GM19025 (cell line): ENCODE measurements around the gene ROR1.

ENCODE experiments used
- ATAC-seq: cut with Tn5 transposase; IDR thresholded peaks from one replicate; pipeline ENCODE4 v1.9.1; 2021; ENCODE audit warnings: mild to moderate bottlenecking, low read depth, moderate library complexity; ENCODE audit not compliant: unreplicated experiment

Gene ROR1

GRCh38 chr1:64039390-64039926, 265.6 kb downstream of the ROR1 start:
- no peak for ATAC-seq

GRCh38 chr1:64041371-64042131, 267.7 kb downstream of the ROR1 start:
- ATAC-seq, result no peak

- ATAC-seq, result no peak
Measured at GRCh38 chr1:64042331-64043100, 268.7 kb downstream of the ROR1 start.

- no peak for ATAC-seq
Measured at GRCh38 chr1:64043288-64043687, 269.5 kb downstream of the ROR1 start.

GRCh38 chr1:64043976-64044375, 270.2 kb downstream of the ROR1 start:
- ATAC-seq, result no peak

GRCh38 chr1:64046243-64046642, 272.4 kb downstream of the ROR1 start:
- ATAC-seq, result no peak

GRCh38 chr1:64046891-64047290, 273.1 kb downstream of the ROR1 start:
- no peak for ATAC-seq

- no peak for ATAC-seq
Measured at GRCh38 chr1:64047549-64047996, 273.8 kb downstream of the ROR1 start.

- no peak for ATAC-seq
Measured at GRCh38 chr1:64049900-64050540, 276.2 kb downstream of the ROR1 start.

- ATAC-seq, result no peak
Measured at GRCh38 chr1:64050601-64051000, 276.8 kb downstream of the ROR1 start.

GRCh38 chr1:64051796-64052195, 278.0 kb downstream of the ROR1 start:
- no peak for ATAC-seq

GRCh38 chr1:64052777-64053176, 279.0 kb downstream of the ROR1 start:
- no peak for ATAC-seq

- ATAC-seq, result no peak
Measured at GRCh38 chr1:64055310-64055709, 281.5 kb downstream of the ROR1 start.

GRCh38 chr1:64059556-64059955, 285.7 kb downstream of the ROR1 start:
- no peak for ATAC-seq

GRCh38 chr1:64060611-64061302, 286.9 kb downstream of the ROR1 start:
- ATAC-seq, result no peak

- ATAC-seq, result no peak
Measured at GRCh38 chr1:64061430-64062104, 287.8 kb downstream of the ROR1 start.

- ATAC-seq, result no peak
Measured at GRCh38 chr1:64062529-64062928, 288.7 kb downstream of the ROR1 start.

- ATAC-seq, result no peak
Measured at GRCh38 chr1:64062941-64063581, 289.2 kb downstream of the ROR1 start.

- ATAC-seq, result no peak
Measured at GRCh38 chr1:64065571-64065970, 291.8 kb downstream of the ROR1 start.
